Measurements from ENCODE around the gene FGF1.

GRCh38 chr5:142571371-142571770 lies 114.5 kb downstream of the FGF1 start:
- TF ChIP-seq, protein P1, sequence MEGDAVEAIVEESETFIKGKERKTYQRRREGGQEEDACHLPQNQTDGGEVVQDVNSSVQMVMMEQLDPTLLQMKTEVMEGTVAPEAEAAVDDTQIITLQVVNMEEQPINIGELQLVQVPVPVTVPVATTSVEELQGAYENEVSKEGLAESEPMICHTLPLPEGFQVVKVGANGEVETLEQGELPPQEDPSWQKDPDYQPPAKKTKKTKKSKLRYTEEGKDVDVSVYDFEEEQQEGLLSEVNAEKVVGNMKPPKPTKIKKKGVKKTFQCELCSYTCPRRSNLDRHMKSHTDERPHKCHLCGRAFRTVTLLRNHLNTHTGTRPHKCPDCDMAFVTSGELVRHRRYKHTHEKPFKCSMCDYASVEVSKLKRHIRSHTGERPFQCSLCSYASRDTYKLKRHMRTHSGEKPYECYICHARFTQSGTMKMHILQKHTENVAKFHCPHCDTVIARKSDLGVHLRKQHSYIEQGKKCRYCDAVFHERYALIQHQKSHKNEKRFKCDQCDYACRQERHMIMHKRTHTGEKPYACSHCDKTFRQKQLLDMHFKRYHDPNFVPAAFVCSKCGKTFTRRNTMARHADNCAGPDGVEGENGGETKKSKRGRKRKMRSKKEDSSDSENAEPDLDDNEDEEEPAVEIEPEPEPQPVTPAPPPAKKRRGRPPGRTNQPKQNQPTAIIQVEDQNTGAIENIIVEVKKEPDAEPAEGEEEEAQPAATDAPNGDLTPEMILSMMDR (IDR thresholded peaks at IDR 0.05), result no peak
- TF ChIP-seq POLR2A (IDR thresholded peaks at IDR 0.05), result no peak

Measured in uterus (tissue), 2 donors.